Activated naive CD4-positive, alpha-beta T cell treated with anti-CD3 and anti-CD28 coated beads for 36 hours (primary cell): ENCODE data around the gene SART1. TPM values are rescaled to one million over a fixed set of nuclear protein-coding genes. Genes with fewer than 3 reads are reported as not detected.
"Not testable (repeated sequence)": the region's sequence is repeated elsewhere in the genome, so short reads cannot be mapped to it uniquely, and the experiment has no call there.

Source experiments
- CTCF ChIA-PET: fragments of 350-600 bp; sonication (Branson Sonifier 250); formaldehyde crosslinking; loops from one replicate; lab custom pipeline; 2021; ENCODE audit warnings: antibody characterized with exemption; lab: Charles Lee
- DNase-seq: peaks from one replicate; pipeline ENCODE4 v3.0.0-alpha.2; 2020
- H3K27ac Mint-ChIP-seq: one replicate; pipeline ENCODE4 v1.8.0; 2021; ENCODE audit warnings: mild to moderate bottlenecking, mixed read lengths
- H3K27me3 Mint-ChIP-seq: one replicate; pipeline ENCODE4 v1.8.0; 2021; ENCODE audit warnings: low read depth, mixed read lengths
- H3K36me3 Mint-ChIP-seq: one replicate; pipeline ENCODE4 v1.8.0; 2021; ENCODE audit warnings: low read depth, mixed read lengths
- H3K4me1 Mint-ChIP-seq: one replicate; pipeline ENCODE4 v1.8.0; 2021; ENCODE audit warnings: low read depth, mixed read lengths
- H3K4me3 Mint-ChIP-seq: one replicate; pipeline ENCODE4 v1.8.0; 2021; ENCODE audit warnings: mild to moderate bottlenecking, moderate library complexity, mixed read lengths
- H3K9me3 Mint-ChIP-seq: one replicate; pipeline ENCODE4 v1.8.0; 2021; ENCODE audit warnings: mixed read lengths
- intact Hi-C: fragments of 100-400 bp; cut with micrococcal nuclease; formaldehyde crosslinking; loops from one replicate; pipeline ENCODE4 v1.15.1; 2023
- total RNA-seq, 2 experiments: library from RNA; stranded (reverse); gene quantifications; one replicate each; pipeline ENCODE4 v1.2.3, GENCODE V29; 2021

Gene SART1
- total RNA-seq, 2 experiments from 2014 or later = 50.1 to 59.9 TPM

DNA sequence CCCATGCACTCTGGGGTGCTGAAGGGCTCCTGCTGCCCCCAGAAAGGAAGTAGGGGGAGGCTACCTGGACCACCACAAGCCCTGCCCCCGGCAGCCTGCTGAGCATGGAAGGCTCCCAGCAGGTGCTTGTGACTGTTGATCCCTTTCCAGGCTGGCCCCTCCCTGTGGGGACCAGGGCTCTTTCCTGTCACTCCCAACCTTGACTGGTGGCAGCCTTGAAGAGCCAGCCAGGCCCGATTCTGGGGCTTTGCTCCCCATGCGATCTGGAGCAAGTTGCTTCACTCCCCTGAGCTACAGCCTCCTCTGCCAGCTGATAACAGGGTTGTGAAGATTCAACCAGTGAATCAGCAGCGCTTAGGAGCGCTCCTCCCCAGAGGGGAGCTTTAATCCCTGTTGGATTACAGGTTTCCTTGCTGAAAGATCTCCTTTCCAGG lies 45.7 kb downstream of the SART1 start:
- H3K9me3 Mint-ChIP-seq = no peaks in the 10 kb centered on the region
- CTCF ChIA-PET = interaction anchor here (0.7 to 1.8 kb wide), 2 partner anchors 15 to 19 kb away, joined by 4 to 9 read pairs; no protein-coding TSS in a partner anchor
- peaks cover 3% of the 10 kb centered on the region for H3K27me3 Mint-ChIP-seq
- intact Hi-C loops = no loop called here
- peaks cover 21% of the 10 kb centered on the region for H3K4me1 Mint-ChIP-seq
- H3K36me3 Mint-ChIP-seq = peaks cover 25% of the 10 kb centered on the region
- DNase-seq = no peak
- no peak overlapping the region for H3K27ac Mint-ChIP-seq
- no peak overlapping the region for H3K4me3 Mint-ChIP-seq

DNA sequence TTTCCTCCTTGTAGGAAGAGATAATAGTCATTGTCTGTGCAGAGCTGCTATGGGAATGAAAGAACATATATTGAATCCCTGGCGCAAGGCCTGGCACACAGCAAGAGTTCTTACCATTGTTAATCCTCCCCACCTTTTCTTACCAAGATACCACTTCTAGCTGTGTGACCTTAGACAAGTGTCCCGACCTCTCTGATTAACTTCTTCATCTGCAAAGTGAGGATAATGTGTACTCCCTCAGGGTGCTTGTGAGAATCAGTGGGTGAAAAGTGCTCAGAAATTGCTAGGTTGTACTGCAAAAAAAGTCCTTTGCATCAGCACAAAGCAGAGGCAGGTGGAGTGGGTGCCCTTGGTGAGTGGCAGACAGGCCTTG lies 46.5 kb downstream of the SART1 start:
- no peak overlapping the region for H3K27ac Mint-ChIP-seq
- CTCF ChIA-PET = interaction anchor here (0.9 to 1.8 kb wide), 3 partner anchors 14 to 43 kb away, joined by 3 to 9 read pairs (median 6); no protein-coding TSS in a partner anchor
- intact Hi-C loops = no loop called here

DNA sequence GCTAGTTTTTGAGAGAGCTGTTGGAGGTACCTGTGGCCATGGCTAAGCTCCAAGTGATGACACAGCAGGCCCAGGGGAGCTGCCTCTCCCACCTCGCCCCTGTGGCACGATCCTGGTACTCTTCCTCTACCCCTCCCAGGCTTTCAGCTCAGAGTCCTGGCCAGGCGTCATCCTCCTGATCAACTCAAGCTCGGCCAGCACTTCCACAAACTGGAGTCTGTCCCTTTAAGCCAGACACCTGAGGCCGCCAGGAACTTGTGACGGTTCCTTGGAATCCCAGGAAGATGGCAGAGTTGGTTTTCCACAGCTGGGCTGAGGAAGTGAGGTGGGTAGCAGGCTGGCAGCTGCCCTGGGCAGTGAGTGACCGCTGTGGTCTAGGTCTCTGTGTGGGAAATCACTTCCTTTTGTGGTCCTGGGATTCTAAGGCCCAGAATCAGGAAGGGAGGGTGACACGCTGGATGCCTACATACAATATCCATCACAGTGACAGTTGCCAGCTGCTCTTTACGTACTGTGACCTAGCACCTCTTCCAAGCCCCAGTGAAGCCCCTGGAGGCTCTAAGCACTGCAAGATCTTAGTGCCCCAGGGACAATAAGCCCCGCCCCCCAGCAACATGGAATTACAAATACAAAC lies 47.1 kb downstream of the SART1 start:
- intact Hi-C loops = no loop called here
- CTCF ChIA-PET = interaction anchor here (0.7 to 5.4 kb wide), 7 partner anchors 14 to 214 kb away, joined by 3 to 20 read pairs (median 6); no protein-coding TSS in a partner anchor
- H3K36me3 Mint-ChIP-seq = peaks cover 14% of the 10 kb centered on the region
- peaks cover 11% of the 10 kb centered on the region for H3K27me3 Mint-ChIP-seq
- no peak for DNase-seq
- no peaks in the 10 kb centered on the region for H3K9me3 Mint-ChIP-seq
- no peak overlapping the region for H3K4me3 Mint-ChIP-seq
- H3K4me1 Mint-ChIP-seq = peaks cover 14% of the 10 kb centered on the region
- no peak overlapping the region for H3K27ac Mint-ChIP-seq

More for the DNA sequence above, 46.5 kb downstream of the SART1 start:
- H3K36me3 Mint-ChIP-seq = peaks cover 19% of the 10 kb centered on the region
- peaks cover 19% of the 10 kb centered on the region for H3K4me1 Mint-ChIP-seq
- no peak overlapping the region for H3K4me3 Mint-ChIP-seq
- no peak for DNase-seq
- peaks cover 7% of the 10 kb centered on the region for H3K27me3 Mint-ChIP-seq
- H3K9me3 Mint-ChIP-seq = no peaks in the 10 kb centered on the region

DNA sequence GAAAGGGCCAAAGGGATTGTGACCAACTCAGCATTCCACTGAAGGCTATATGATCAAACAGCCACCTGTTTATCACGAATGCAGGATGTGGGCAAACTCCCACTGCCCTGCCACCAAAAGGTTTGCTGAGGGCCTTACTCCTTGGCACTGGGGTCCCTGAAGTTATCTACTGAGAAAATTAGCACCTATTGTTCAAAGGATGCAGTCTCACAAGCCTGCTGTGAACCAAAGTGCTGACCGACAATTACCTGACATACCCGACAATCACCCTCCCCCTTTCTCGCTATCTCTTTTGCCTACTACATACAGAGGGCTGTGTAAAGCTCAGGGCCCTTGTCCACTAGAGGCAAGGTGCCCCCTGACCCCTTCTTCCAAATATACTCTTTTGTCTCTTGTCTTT lies 48.5 kb downstream of the SART1 start:
- H3K4me3 Mint-ChIP-seq, DNase-seq, H3K27ac Mint-ChIP-seq, H3K9me3 Mint-ChIP-seq, intact Hi-C loops, H3K4me1 Mint-ChIP-seq, H3K36me3 Mint-ChIP-seq: not testable (repeated sequence)
- CTCF ChIA-PET = interaction anchor here (0.8 to 5.4 kb wide), 2 partner anchors 12 to 151 kb away, joined by 3 to 20 read pairs; no protein-coding TSS in a partner anchor
- peaks cover 12% of the 10 kb centered on the region for H3K27me3 Mint-ChIP-seq

DNA sequence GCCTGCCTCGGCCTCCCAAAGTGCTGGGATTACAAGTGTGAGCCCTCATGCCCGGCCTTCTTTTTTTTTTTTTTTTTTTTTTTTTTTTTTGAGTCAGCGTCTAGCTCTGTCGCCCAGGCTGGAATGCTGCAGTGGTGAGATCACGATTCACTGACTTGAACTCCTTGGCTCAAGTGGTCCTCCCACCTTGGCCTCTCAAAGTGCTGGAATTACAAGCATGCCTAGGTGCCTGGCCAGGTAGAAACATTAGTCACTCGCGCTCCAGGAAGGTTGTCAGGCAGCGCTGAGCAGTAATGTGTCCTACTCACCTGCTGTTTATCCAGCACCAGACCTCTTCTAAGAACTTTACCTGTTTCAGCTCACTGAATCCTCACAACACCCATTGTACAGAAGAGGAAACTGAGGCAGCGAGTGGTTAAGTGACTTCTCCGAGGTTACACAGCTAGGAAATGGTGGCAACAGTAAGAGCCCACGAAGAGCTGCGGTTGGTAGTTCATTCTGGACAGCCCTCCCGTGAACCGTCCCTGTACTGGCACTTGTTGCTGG lies 49.8 kb downstream of the SART1 start:
- peaks cover 7% of the 10 kb centered on the region for H3K4me1 Mint-ChIP-seq
- no peaks in the 10 kb centered on the region for H3K36me3 Mint-ChIP-seq
- intact Hi-C loops = no loop called here
- CTCF ChIA-PET = interaction anchor here (0.9 to 5.4 kb wide), 4 partner anchors 11 to 155 kb away, joined by 3 to 20 read pairs (median 4); no protein-coding TSS in a partner anchor
- H3K9me3 Mint-ChIP-seq = no peaks in the 10 kb centered on the region
- no peak overlapping the region for H3K4me3 Mint-ChIP-seq
- no peak for DNase-seq
- H3K27ac Mint-ChIP-seq = no peak overlapping the region
- H3K27me3 Mint-ChIP-seq = peaks cover 12% of the 10 kb centered on the region

DNA sequence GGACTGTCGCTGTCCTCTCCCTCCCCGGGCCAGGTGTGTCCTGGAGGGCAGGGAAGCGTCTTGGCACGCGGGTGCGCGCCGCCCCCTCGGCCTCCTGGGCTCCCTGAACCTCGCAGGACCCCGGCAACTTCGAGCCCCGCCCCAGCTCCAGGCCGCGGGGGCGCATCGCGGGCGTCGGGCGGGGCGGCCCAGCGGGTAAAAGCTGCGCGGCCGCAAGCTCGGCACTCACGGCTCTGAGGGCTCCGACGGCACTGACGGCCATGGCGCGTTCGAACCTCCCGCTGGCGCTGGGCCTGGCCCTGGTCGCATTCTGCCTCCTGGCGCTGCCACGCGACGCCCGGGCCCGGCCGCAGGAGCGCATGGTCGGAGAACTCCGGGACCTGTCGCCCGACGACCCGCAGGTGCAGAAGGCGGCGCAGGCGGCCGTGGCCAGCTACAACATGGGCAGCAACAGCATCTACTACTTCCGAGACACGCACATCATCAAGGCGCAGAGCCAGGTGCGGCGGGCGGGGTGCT lies 50.3 kb downstream of the SART1 start, which contains the start of gene CST6:
Gene CST6, plus strand, starts transcription at position 224 of the 519 bp plus-strand sequence. Its CDS starts 37 bp downstream, at position 261.
- peak; percentile 11 for DNase-seq
- H3K4me3 Mint-ChIP-seq = no peak within 1 kb of the TSS
- H3K36me3 Mint-ChIP-seq = no peaks in the 10 kb centered on the region
- H3K27me3 Mint-ChIP-seq = peaks cover 12% of the 10 kb centered on the region
- H3K27ac Mint-ChIP-seq = no peak within 1 kb of the TSS
- no peaks in the 10 kb centered on the region for H3K9me3 Mint-ChIP-seq
- peaks cover 7% of the 10 kb centered on the region for H3K4me1 Mint-ChIP-seq
- intact Hi-C loops = no loop called here
- CTCF ChIA-PET = interaction anchor here (0.9 to 5.4 kb wide), 4 partner anchors 10 to 156 kb away, joined by 3 to 20 read pairs (median 4); no protein-coding TSS in a partner anchor

DNA sequence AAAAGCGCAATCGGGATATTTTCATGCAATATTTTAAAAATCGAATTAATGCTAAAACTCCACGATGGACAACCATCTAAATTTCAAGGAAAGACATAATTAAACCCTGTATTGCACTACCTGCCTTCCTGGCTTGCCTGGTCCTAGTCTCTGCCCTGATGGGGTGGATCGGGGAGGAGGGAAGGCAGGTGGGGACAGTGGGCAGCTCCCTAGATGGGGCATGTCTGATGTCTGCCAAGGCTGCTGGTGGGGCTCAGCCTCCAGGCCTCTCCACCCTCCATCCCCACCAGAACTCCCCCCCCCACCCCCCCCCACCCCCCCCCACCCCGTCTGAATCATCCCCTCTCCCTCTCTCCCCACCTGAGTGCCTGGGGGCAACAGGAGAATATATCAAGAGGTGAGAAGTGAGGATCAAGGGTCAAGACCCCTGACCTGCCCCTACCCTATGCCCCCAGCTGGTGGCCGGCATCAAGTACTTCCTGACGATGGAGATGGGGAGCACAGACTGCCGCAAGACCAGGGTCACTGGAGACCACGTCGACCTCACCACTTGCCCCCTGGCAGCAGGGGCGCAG lies 50.9 kb downstream of the SART1 start:
- intact Hi-C loops = no loop called here
- peaks cover 9% of the 10 kb centered on the region for H3K4me1 Mint-ChIP-seq
- no peak overlapping the region for H3K4me3 Mint-ChIP-seq
- H3K9me3 Mint-ChIP-seq = no peaks in the 10 kb centered on the region
- H3K27me3 Mint-ChIP-seq = peaks cover 12% of the 10 kb centered on the region
- DNase-seq = no peak
- no peaks in the 10 kb centered on the region for H3K36me3 Mint-ChIP-seq
- CTCF ChIA-PET = interaction anchor here (0.9 to 5.4 kb wide), 6 partner anchors 10 to 157 kb away, joined by 3 to 20 read pairs (median 6); no protein-coding TSS in a partner anchor
- H3K27ac Mint-ChIP-seq = no peak overlapping the region

DNA sequence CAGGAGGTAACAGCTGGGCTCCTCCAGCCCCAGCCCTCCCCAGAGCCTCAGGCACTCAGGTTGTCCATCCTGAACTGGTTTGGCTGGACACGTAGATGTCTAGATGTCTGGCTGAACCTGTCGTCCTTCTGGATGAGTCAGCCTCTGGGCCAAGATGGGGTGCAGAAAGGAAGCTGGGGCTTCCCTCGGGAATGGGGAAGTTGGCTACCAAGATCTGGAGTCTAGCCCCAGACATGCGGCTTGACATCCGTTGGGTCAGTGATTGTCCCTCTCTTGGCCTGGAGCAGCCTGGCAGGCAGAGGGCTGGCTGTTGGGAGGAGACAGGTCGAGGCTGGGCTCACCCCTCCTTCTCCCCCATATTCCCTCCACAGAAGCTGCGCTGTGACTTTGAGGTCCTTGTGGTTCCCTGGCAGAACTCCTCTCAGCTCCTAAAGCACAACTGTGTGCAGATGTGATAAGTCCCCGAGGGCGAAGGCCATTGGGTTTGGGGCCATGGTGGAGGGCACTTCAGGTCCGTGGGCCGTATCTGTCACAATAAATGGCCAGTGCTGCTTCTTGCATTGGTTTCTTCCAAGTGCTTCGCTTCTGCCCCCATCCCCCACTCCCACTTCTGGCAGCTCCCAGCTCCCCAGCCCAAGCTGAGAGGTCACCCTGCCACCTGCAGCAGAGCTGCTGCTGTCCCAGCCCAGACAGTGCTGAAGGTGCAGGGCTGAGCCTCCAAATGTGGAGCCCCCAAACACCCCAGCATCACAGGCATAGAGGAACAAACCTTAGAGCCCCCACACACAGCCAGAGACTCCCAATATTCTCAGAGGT lies 51.6 kb downstream of the SART1 start:
- intact Hi-C loops = no loop called here
- CTCF ChIA-PET = interaction anchor here (1.4 to 5.4 kb wide), 3 partner anchors 9 to 129 kb away, joined by 6 to 20 read pairs (median 6); no protein-coding TSS in a partner anchor
- Mint-ChIP-seq H3K36me3 (no peaks in the 10 kb centered on the region), H3K27me3 (peaks cover 12% of the 10 kb centered on the region), H3K4me1 (peaks cover 11% of the 10 kb centered on the region), H3K27ac (no peak overlapping the region), H3K9me3 (no peaks in the 10 kb centered on the region), H3K4me3 (no peak overlapping the region)
- peak; percentile 12 for DNase-seq

DNA sequence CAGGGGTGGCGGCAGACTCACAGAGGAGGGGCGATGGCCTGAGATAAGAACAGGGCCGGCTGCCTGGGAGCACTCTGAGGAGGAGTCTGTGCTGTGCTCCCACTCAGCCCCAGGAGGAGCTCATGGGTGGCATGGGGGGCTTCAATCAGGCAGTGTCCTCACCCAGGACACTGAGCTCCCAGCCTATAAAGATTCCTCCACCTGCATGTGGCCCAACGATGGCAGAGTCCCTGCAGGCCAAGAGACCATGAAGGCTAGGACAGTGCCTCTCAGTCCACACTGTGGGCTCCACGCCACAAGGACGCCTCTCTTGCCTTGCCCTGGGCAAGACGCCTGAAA lies 52.2 kb downstream of the SART1 start:
- Mint-ChIP-seq H3K27me3 (peaks cover 12% of the 10 kb centered on the region), H3K27ac (no peak overlapping the region), H3K36me3 (no peaks in the 10 kb centered on the region), H3K4me3 (no peak overlapping the region), H3K9me3 (no peaks in the 10 kb centered on the region), H3K4me1 (peaks cover 11% of the 10 kb centered on the region)
- no peak for DNase-seq
- CTCF ChIA-PET = interaction anchor here (1.4 to 5.4 kb wide), 3 partner anchors 8 to 129 kb away, joined by 6 to 20 read pairs (median 6); no protein-coding TSS in a partner anchor
- intact Hi-C loops = no loop called here

DNA sequence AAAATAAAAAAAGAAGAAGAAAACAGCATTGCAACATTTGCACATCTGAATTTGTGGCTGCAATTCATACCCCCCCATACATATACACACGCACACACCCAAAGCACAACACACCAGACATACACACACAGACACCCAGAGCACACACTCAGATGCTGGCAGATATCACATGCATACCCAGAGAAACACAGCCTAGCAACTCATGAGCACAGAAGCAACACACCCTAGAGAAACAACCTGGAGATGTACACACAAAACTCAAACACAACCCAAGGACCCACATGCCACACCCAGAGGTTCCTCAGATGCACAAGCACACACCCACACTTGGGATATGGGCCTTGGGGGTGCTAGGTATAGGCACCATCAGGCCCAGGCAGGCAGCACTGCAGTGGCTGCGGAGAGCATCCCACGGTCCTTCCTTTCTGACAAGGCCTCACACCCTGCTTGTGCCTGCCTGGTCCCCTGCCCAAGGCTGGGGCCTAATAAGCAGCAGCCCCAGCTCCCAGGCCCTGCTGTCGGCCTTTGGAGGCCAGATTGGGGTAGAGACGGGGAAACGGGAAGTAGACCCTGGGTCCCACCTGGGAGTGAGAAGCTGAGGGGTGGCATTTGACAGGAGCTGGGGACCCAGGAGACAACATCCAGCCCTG lies 53.4 kb downstream of the SART1 start:
- CTCF ChIA-PET = interaction anchor here (1.1 kb wide), 1 partner anchor 31 kb away, joined by 5 read pairs; no protein-coding TSS in a partner anchor
- Mint-ChIP-seq H3K4me3 (no peak overlapping the region), H3K27me3 (peaks cover 12% of the 10 kb centered on the region), H3K4me1 (peaks cover 11% of the 10 kb centered on the region), H3K36me3 (no peaks in the 10 kb centered on the region), H3K9me3 (no peaks in the 10 kb centered on the region), H3K27ac (no peak overlapping the region)
- DNase-seq = no peak
- intact Hi-C loops = no loop called here

DNA sequence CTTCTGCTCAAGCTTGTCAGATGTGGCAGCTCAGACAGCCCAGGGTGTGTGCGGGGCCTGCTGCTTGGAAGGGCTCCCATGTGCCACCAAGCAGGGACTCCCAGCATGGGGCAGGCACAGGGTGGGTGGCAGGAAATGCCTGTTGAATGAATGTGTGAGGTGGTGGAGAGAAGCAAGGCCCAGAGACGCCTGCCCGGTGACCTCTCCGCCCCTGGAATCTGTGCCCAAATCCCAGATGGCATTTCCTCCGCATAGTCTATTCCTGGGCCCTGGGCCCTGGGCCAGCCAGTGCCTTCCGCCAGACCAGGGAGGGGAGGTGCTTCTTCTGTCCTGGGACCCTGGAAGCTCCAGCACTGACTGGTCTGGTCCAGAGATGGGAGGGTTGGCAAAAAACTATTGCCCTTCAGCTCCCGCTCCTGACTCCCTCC lies 53.9 kb downstream of the SART1 start:
- H3K27me3 Mint-ChIP-seq = peaks cover 12% of the 10 kb centered on the region
- no peaks in the 10 kb centered on the region for H3K36me3 Mint-ChIP-seq
- CTCF ChIA-PET = interaction anchor here (1.1 kb wide), 1 partner anchor 30 kb away, joined by 5 read pairs; no protein-coding TSS in a partner anchor
- DNase-seq = no peak
- no peak overlapping the region for H3K27ac Mint-ChIP-seq
- no peaks in the 10 kb centered on the region for H3K9me3 Mint-ChIP-seq
- intact Hi-C loops = no loop called here
- H3K4me3 Mint-ChIP-seq = no peak overlapping the region
- H3K4me1 Mint-ChIP-seq = peaks cover 11% of the 10 kb centered on the region
